Suprapubic skin (tissue), 4 donors: ENCODE data around the gene FRMPD4.

Experiments used
- CTCF ChIP-seq, 2 donors: fragments of 200-600 bp in 1 of 2; fragments of 450-650 bp in 1 of 2; sonication (generic) in 1 of 2; IDR thresholded peaks; one replicate each; pipeline ENCODE4 v1.5.1; 2016 to 2019; ENCODE audit warnings: antibody characterized with exemption in 2 of 2, mild to moderate bottlenecking in 1 of 2, moderate library complexity in 1 of 2
- EP300 ChIP-seq: sonication (generic); formaldehyde crosslinking; IDR thresholded peaks from one replicate; pipeline ENCODE4 v1.6.1; 2017; ENCODE audit warnings: antibody characterized with exemption
- POLR2A ChIP-seq, 2 donors: fragments of 450-650 bp; IDR thresholded peaks; one replicate each; pipeline ENCODE4 v1.6.1; 2017; ENCODE audit warnings: antibody characterized with exemption in 2 of 2, mild to moderate bottlenecking in 2 of 2, moderate library complexity in 2 of 2
- POLR2AphosphoS5 ChIP-seq, 3 donors: sonication (generic); formaldehyde crosslinking; IDR thresholded peaks; one replicate each; pipeline ENCODE4 v1.6.1; 2017; ENCODE audit warnings: antibody characterized with exemption in 3 of 3

GRCh38 chrX:12614266-12614665 is 476.0 kb downstream of the FRMPD4 start:
- TF ChIP-seq POLR2AphosphoS5 (IDR thresholded peaks at IDR 0.05) (no peak), CTCF (IDR thresholded peaks at IDR 0.05) (no peak), POLR2A (IDR thresholded peaks at IDR 0.05) (no peak), EP300 (no peak)
